Stimulated activated CD8-positive, alpha-beta memory T cell treated with anti-CD3 and anti-CD28 coated beads, Interleukin-2, amount 100 ng/mL, for 48 hours (primary cell): ENCODE results near the gene SEC11A.
A peak's percentile ranks its signal among the peaks of the same experiment; 100 is the strongest.
"Not testable (repeated sequence)": the region's sequence is repeated elsewhere in the genome, so short reads cannot be mapped to it uniquely, and the experiment has no call there.

Experiments
- DNase-seq, 2 donors: peaks; one replicate each; pipeline ENCODE4 v3.0.0-alpha.2; 2020; ENCODE audit warnings: low read depth in 2 of 2

SEC11A gene

GRCh38 chr15:84737005-84737404, 21.1 kb upstream of the SEC11A start:
- no peak for DNase-seq

GRCh38 chr15:84736375-84736774, 20.4 kb upstream of the SEC11A start:
- peak in 1 of 2 donors; percentile 51 for DNase-seq

GRCh38 chr15:84735480-84736061, 19.6 kb upstream of the SEC11A start:
- not testable (repeated sequence) for DNase-seq

DNA sequence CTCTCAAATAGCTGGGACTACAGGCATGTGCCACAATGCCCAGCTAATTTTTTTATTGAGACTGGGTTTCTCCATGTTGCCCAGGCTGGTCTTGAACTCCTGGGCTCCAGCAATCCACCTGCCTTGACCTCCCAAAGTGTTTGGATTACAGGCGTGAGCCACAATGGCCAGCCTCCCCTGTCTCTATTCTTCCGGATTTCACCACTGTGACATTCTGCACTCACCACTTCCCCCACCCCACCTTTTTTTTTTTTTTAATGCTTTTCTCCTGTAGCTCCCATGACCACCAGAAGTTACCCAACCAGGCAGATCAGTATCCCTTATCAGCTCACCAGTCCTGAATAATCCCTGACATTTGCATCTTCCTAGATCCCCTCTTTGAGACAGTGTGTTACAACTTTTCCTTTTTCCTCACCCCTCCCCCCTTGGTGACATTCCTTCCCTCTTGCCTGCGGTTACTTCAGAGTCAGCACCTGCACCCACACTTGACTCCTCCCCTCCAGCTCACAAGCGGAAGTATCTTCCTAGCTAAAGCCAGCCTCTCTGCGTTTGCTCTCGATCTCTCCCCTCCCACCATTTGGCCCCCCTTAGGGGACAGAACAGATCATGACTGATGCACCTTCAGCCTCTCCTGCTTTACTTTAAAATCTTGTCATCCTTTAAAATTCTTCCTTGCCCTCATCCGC, 19.0 kb upstream of the SEC11A start:
- peak in 1 of 2 donors; percentile 64 for DNase-seq

DNA sequence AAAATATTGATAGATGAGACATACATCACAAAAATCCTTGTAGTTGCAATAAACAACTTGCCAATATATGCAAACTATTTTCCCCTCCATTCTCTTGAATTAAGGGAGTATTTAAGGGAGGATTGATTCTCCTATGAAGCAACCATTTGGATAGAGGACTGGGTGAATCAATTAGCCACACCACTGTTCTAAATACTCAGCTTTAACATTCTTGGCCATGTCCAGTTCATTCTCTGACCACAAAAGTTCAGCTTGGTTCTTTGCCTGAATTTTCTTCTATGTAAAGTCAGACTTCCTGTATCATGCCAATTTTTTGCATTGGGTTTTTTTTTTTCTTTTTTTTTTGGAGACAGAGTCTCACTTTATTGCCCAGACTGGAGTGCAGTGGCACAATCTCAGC, 15.8 kb upstream of the SEC11A start:
- no peak for DNase-seq

- no peak for DNase-seq
Measured at GRCh38 chr15:84727429-84727828, 11.5 kb upstream of the SEC11A start.

- no peak for DNase-seq
Measured at GRCh38 chr15:84725001-84725491, 9.1 kb upstream of the SEC11A start.

- DNase-seq = no peak
Measured at GRCh38 chr15:84722628-84723027, 6.7 kb upstream of the SEC11A start.

DNA sequence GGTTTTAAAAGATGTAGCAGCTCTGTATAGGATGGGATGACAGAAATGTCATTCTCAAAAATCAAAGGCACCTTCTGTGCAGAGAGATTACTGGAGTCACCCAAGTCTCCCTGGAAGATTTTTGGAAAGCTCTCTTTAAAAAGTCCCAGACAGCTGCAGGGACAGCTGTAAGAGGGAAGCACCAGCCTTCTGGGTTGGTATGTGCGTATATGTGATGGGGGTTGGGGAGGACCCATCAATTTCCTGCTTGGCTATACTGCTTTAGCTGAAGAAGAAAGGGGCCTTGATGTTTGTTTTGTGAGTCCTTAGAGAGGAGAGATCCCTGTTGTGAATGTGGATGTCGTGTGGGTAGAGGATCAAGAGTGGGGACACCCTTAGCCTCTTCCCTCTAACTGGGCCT, 5.4 kb upstream of the SEC11A start:
- no peak for DNase-seq

GRCh38 chr15:84715441-84716035, 401 bp downstream of the SEC11A start:
- DNase-seq = peak in 1 of 2 donors; percentile 43

DNA sequence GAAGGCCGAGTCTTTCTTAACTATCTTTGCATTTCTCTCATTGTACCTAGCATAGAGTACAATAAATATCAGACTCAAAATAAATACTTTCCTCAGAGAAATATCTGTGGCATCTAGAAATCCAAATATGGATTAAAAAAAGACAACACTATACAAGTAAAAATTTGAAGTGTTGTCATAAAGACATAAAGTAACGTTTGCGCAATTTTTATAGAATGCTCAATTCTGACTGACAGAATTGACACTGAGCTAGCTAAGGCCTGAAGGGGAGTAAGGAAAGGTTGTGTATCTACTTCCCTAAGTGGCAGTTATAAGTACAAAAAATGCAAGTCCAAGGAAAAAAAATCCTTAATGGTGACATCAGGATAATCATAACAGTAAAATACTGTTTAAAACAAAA, 1.1 kb downstream of the SEC11A start:
- no peak for DNase-seq

DNA sequence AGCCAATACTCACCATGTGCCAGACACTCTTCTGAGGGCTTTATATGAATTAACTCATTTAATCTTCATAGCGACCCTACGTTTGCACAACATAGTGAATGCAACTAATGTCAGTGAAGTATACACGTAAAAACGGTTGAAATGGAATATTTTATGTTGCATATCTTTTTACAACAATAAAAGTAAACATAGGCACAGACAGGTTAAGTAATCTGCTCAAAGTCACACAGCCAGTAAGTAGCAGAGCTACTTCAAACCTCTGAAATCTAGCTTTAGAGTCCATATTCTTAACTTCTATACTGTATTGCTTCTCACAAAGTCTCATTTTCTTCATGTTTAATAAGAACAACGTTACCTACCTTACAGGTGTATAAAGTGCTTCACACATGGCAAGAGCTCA, 1.6 kb downstream of the SEC11A start:
- no peak for DNase-seq

- DNase-seq = no peak
Measured at GRCh38 chr15:84703808-84704207, 12.1 kb downstream of the SEC11A start.

GRCh38 chr15:84702961-84703482, 12.9 kb downstream of the SEC11A start:
- DNase-seq = no peak

DNA sequence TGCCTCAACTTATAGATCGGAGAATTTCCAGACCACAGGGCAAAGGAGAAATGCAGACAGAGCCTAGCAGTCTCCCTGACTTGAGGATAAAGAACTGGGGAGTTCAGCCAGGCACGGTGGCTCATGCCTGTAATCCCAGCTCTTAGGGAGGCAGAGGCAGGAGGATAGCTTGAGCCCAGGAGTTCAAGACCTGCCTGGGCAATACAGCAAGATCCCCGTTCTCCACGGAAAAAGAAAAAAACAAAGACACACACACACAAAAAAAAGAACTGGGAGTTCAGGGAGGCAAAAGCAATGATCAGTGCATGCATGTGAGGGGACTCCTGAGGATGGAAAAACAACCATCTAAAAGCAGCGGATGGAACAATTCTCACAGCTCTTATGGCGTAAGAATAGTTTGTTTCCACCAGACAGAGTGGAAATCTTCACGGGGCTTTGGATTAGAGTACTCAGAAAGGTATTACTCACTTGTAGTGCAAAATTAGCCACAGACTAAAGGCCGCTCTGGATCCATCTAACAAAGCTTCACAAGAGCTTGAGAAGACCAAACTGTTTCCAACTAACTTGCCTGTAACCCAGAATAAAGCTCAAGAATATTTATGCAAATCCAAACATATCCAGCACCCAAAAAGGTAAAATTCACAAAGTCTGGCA, 16.3 kb downstream of the SEC11A start:
- DNase-seq = no peak

GRCh38 chr15:84697236-84697990, 18.5 kb downstream of the SEC11A start:
- DNase-seq = no peak

- DNase-seq = no peak
Measured at GRCh38 chr15:84696757-84697156, 19.2 kb downstream of the SEC11A start.

DNA sequence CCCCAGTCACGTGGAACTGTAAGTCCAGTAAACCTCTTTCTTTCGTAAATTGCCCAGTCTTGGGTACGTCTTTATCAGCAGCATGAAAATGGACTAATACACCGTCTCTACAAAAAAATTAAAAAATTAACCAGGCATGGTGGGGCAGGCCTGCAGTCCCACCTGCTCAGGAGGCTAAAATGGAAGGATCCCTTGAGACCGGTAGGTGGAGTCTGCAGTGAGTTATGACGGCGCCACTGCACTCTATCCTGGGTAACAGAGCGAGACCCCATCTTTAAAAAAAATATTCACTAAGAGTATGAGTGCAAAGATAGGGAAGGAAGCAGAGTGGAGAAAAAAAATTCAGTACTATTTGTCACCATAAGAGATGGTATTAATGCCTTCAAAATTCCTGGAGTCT, 25.6 kb downstream of the SEC11A start:
- DNase-seq = no peak

- DNase-seq = no peak
Measured at GRCh38 chr15:84689858-84690257, 26.1 kb downstream of the SEC11A start.

GRCh38 chr15:84686446-84686845, 29.5 kb downstream of the SEC11A start:
- not testable (repeated sequence) for DNase-seq

- DNase-seq = no peak
Measured at GRCh38 chr15:84685304-84685703, 30.6 kb downstream of the SEC11A start.

DNA sequence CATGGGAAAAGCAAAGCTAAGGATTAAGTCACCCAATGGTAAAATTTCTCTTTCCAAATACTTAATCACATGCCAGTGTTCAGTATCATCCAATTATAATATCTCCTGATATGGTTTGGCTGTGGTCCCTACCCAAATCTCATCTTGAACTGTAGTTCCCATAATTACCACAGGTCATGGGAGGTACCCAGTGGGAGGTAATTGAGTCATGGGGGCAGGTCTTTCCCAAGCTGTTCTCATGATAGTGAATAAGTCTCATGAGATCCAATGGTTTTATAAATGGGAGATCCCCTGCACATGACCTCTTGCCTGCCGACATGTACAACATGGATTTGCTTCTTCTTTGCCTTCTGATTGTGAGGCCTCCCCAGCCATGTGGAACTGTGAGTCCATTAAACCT, 31.8 kb downstream of the SEC11A start:
- DNase-seq = no peak
